ENCODE measurements around the gene BRD4.
A peak's percentile ranks its signal among the peaks of the same experiment; 100 is the strongest.
"Not testable (repeated sequence)": the region's sequence is repeated elsewhere in the genome, so short reads cannot be mapped to it uniquely, and the experiment has no call there.

The BRD4 gene

DNA sequence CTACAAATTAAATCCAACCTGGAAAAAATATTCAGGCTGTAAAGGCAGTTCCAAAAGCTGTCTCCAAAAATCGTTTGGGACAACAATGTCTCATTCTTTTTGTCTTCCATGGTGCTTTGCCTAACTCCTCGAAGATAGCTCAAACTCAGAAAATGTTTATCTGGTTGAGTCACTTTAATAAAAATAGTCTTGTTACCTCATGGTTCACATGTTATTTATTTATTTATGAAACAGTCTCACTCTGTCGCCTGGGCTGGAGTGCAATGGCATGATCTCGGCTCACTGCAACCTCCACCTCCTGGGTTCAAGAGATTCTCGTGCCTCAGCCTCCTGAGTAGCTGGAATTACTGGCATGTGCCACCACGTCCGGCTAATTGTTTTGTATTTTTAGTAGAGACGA is 4.9 kb upstream of the BRD4 start:
- H3K4me1 ChIP-seq (ENCODE audit: insufficient read depth, low read length), result no peaks in the 10 kb centered on the region
- H3K9me3 ChIP-seq (ENCODE audit: control insufficient read depth, insufficient read depth, low read length), result no peaks in the 10 kb centered on the region
- no peak overlapping the region for H3K9ac ChIP-seq (ENCODE audit: low read depth, low read length)
- no peaks in the 10 kb centered on the region for H3K36me3 ChIP-seq (ENCODE audit: insufficient read depth, low read length)

DNA sequence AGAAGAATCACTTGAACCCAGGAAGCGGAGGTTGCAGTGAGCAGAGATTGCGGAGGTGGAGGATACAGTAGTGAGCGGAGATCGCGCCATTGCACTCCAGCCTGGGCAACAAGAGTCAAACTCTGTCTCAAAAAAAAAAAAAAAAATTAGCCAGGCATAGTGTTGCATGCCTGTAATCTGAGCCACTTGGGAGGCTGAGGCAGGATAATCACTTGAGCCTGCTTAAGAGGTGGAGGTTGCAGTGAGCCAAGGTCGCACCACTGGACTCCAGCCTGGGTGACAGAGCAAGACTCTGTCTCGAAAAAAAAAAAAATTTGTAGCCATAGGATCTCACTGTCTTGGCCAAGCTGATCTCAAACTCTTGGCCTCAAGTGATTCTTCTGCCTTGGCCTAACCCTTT is 3.7 kb upstream of the BRD4 start:
- not testable (repeated sequence) for H3K9me3 ChIP-seq (ENCODE audit: control insufficient read depth, insufficient read depth, low read length); H3K4me1 ChIP-seq (ENCODE audit: insufficient read depth, low read length); H3K9ac ChIP-seq (ENCODE audit: low read depth, low read length); H3K36me3 ChIP-seq (ENCODE audit: insufficient read depth, low read length)

- Histone ChIP-seq H3K9me3 (ENCODE audit: control insufficient read depth, insufficient read depth, low read length) (no peaks in the 10 kb centered on the region), H3K36me3 (ENCODE audit: insufficient read depth, low read length) (peaks cover 3% of the 10 kb centered on the region; the same call in 1 of the 2 replicates), H3K4me1 (ENCODE audit: insufficient read depth, low read length) (peaks cover 14% of the 10 kb centered on the region), H3K9ac (ENCODE audit: low read depth, low read length) (peak overlapping the region; percentile 95)
These were observed 674 bp downstream of the BRD4 start for GRCh38 chr19:15331419-15332310.

DNA sequence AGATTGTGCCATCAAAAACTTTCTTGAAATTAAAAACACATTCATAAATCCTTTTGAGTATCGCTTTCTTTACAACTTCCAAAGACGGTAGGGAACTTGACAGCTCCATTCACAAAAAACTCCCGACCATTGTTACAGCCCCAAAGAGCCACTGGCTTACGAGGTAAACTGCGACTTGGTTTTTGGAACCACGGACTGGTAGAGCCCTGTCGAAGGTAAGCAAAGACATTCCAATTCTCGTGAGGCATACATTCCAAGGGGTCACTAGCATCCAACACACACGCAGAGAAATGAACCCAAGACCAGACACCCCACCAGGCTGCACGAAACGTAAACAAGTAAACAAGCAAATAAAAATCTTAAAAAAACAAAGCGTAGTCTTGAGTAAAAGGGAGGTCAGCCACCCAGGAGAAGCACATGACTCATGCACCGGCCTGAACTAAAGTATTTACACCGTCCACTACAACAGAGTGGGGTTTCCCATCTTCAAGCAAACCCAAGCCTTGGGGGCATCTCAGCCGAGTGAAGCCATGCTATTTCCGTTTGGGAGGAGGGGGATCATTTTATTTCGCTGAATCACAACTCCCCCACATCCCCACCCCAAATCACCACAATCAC is 1.4 kb downstream of the BRD4 start:
- H3K4me1 ChIP-seq (ENCODE audit: insufficient read depth, low read length), result peaks cover 14% of the 10 kb centered on the region
- peaks cover 3% of the 10 kb centered on the region; the same call in 1 of the 2 replicates for H3K36me3 ChIP-seq (ENCODE audit: insufficient read depth, low read length)
- no peaks in the 10 kb centered on the region for H3K9me3 ChIP-seq (ENCODE audit: control insufficient read depth, insufficient read depth, low read length)
- H3K9ac ChIP-seq (ENCODE audit: low read depth, low read length), result peak overlapping the region; percentile 95

DNA sequence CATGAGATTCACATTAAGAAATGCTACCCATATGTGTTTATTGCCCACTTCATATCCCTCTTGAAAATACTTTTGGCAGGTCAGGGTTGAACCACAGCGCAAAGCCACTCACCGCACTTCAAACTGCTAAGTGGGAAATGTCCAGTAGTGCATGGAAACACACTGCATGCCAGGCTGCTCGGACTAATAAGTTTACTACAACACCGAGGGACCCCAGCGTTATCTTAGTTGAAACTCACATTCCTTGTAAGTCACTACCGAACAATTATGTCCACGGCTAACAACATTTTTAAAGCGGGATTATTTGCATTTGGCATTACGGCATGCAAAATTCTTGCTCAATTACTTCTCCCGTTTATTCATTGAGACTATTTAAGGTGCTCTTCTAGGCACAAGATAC is 4.0 kb downstream of the BRD4 start:
- no peaks in the 10 kb centered on the region for H3K9me3 ChIP-seq (ENCODE audit: control insufficient read depth, insufficient read depth, low read length)
- peaks cover 25% of the 10 kb centered on the region for H3K4me1 ChIP-seq (ENCODE audit: insufficient read depth, low read length)
- H3K9ac ChIP-seq (ENCODE audit: low read depth, low read length), result no peak overlapping the region
- peaks cover 3% of the 10 kb centered on the region; the same call in 1 of the 2 replicates for H3K36me3 ChIP-seq (ENCODE audit: insufficient read depth, low read length)

GRCh38 chr19:15324791-15325519 is 7.4 kb downstream of the BRD4 start:
- H3K36me3 ChIP-seq (ENCODE audit: insufficient read depth, low read length), result peaks cover under 1% of the 10 kb centered on the region; the same call in 1 of the 2 replicates
- no peaks in the 10 kb centered on the region for H3K9me3 ChIP-seq (ENCODE audit: control insufficient read depth, insufficient read depth, low read length)
- no peak overlapping the region for H3K9ac ChIP-seq (ENCODE audit: low read depth, low read length)
- H3K4me1 ChIP-seq (ENCODE audit: insufficient read depth, low read length), result peaks cover 31% of the 10 kb centered on the region

GRCh38 chr19:15323496-15324235 is 8.7 kb downstream of the BRD4 start:
- Histone ChIP-seq H3K36me3 (ENCODE audit: insufficient read depth, low read length) (no peaks in the 10 kb centered on the region), H3K9me3 (ENCODE audit: control insufficient read depth, insufficient read depth, low read length) (no peaks in the 10 kb centered on the region), H3K4me1 (ENCODE audit: insufficient read depth, low read length) (peaks cover 26% of the 10 kb centered on the region; the same call in 1 of the 2 replicates), H3K9ac (ENCODE audit: low read depth, low read length) (no peak overlapping the region)

DNA sequence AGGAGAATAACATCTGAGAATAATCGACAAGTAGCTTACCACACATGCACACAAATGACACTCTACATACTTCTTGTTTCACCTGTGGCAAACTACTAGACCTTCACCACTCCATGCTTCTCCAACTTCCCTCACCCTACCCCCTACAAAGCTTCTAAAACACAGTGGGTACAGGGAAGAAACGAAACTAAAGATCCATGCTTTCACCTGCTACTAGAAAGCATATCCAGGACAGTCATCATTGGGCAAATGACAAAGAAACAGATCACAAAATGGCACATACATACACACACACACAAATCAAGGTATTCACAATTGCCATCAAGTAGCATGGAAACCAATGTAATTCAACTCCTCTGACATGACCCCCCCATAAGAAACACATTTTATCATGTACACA is 10.6 kb downstream of the BRD4 start:
- Histone ChIP-seq H3K36me3 (ENCODE audit: insufficient read depth, low read length) (no peaks in the 10 kb centered on the region), H3K9ac (ENCODE audit: low read depth, low read length) (no peak overlapping the region), H3K9me3 (ENCODE audit: control insufficient read depth, insufficient read depth, low read length) (no peaks in the 10 kb centered on the region), H3K4me1 (ENCODE audit: insufficient read depth, low read length) (peaks cover 35% of the 10 kb centered on the region)

- Histone ChIP-seq H3K9me3 (ENCODE audit: control insufficient read depth, insufficient read depth, low read length) (no peaks in the 10 kb centered on the region), H3K4me1 (ENCODE audit: insufficient read depth, low read length) (peaks cover 33% of the 10 kb centered on the region), H3K9ac (ENCODE audit: low read depth, low read length) (no peak overlapping the region)
These were observed 12.2 kb downstream of the BRD4 start for GRCh38 chr19:15320116-15320515.

DNA sequence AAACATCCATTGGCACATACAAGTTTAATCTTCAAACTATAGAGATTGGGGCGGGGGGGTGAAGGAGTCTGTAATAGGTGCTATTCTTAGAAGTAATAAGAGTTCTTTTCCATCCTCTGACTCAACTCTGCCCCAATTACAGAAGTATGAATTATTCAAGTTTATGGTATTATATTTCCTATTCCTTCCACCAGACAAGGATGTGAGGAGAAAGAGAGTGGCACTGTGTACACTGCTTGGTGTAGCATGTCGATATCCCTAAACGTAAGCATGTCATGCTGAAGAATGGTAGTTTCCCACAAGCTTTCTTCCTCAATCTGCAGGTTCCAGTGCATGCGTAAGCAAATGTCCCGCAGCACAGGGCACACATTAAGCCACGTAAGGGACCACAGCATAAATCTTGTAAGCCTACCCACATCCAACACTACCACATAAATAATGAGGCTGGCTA is 14.1 kb downstream of the BRD4 start:
- H3K36me3 ChIP-seq (ENCODE audit: insufficient read depth, low read length), result no peaks in the 10 kb centered on the region
- peaks cover 24% of the 10 kb centered on the region for H3K4me1 ChIP-seq (ENCODE audit: insufficient read depth, low read length)
- H3K9me3 ChIP-seq (ENCODE audit: control insufficient read depth, insufficient read depth, low read length), result no peaks in the 10 kb centered on the region
- no peak overlapping the region for H3K9ac ChIP-seq (ENCODE audit: low read depth, low read length)

More at GRCh38 chr19:15320116-15320515, 12.2 kb downstream of the BRD4 start:
- no peaks in the 10 kb centered on the region for H3K36me3 ChIP-seq (ENCODE audit: insufficient read depth, low read length)

GRCh38 chr19:15317392-15318071 is 14.8 kb downstream of the BRD4 start:
- Histone ChIP-seq H3K4me1 (ENCODE audit: insufficient read depth, low read length) (peaks cover 24% of the 10 kb centered on the region), H3K9me3 (ENCODE audit: control insufficient read depth, insufficient read depth, low read length) (no peaks in the 10 kb centered on the region), H3K9ac (ENCODE audit: low read depth, low read length) (no peak overlapping the region), H3K36me3 (ENCODE audit: insufficient read depth, low read length) (no peaks in the 10 kb centered on the region)

- no peak overlapping the region for H3K9ac ChIP-seq (ENCODE audit: low read depth, low read length)
- peaks cover 19% of the 10 kb centered on the region for H3K4me1 ChIP-seq (ENCODE audit: insufficient read depth, low read length)
- H3K36me3 ChIP-seq (ENCODE audit: insufficient read depth, low read length), result no peaks in the 10 kb centered on the region
- H3K9me3 ChIP-seq (ENCODE audit: control insufficient read depth, insufficient read depth, low read length), result no peaks in the 10 kb centered on the region
These were observed 15.8 kb downstream of the BRD4 start for GRCh38 chr19:15316498-15316897.

- Histone ChIP-seq H3K9me3 (ENCODE audit: control insufficient read depth, insufficient read depth, low read length) (no peaks in the 10 kb centered on the region), H3K36me3 (ENCODE audit: insufficient read depth, low read length) (no peaks in the 10 kb centered on the region), H3K4me1 (ENCODE audit: insufficient read depth, low read length) (peaks cover 15% of the 10 kb centered on the region), H3K9ac (ENCODE audit: low read depth, low read length) (no peak overlapping the region)
These were observed 17.2 kb downstream of the BRD4 start for GRCh38 chr19:15315101-15315500.

Data from ES-I3 (cell line).